Neural cell (in vitro differentiated cells): ENCODE data around the gene NFKBIZ. TPM values are rescaled to one million over a fixed set of nuclear protein-coding genes. Genes with fewer than 3 reads are reported as not detected.

Source experiments
- H2AFZ ChIP-seq: fragments of 200-600, 300-800 bp; sonication (generic), shearing (Covaris generic); 2 replicates; pipeline ENCODE4 v1.6.0; 2014; ENCODE audit warnings: low read depth, mild to moderate bottlenecking, antibody characterized with exemption, low read length, moderate library complexity
- H3F3A ChIP-seq: fragments of 200-600 bp; shearing (Covaris generic); 2 replicates; pipeline ENCODE4 v1.6.1; 2016; ENCODE audit warnings: mild to moderate bottlenecking, moderate library complexity, mixed read lengths, antibody characterized with exemption, low read length; ENCODE audit not compliant: insufficient read depth, poor library complexity, severe bottlenecking
- H3K27ac ChIP-seq: fragments of 200-600, 300-800 bp; sonication (generic), shearing (Covaris generic); 2 replicates; pipeline ENCODE4 v1.5.1; 2014; ENCODE audit warnings: mild to moderate bottlenecking, low read length, moderate library complexity
- H3K27me3 ChIP-seq: fragments of 300-800, 200-600 bp; sonication (generic), shearing (Covaris generic); 2 replicates; pipeline ENCODE4 v1.6.0; 2014; ENCODE audit warnings: mild to moderate bottlenecking, low read depth, low read length, moderate library complexity; ENCODE audit not compliant: insufficient read depth
- H3K36me3 ChIP-seq: fragments of 300-800, 200-600 bp; sonication (generic), shearing (Covaris generic); 2 replicates; pipeline ENCODE4 v1.5.1; 2014; ENCODE audit warnings: mild to moderate bottlenecking, antibody characterized with exemption, low read length, moderate library complexity; ENCODE audit not compliant: insufficient read depth
- H3K4me2 ChIP-seq: fragments of 300-800, 200-600 bp; sonication (generic), shearing (Covaris generic); 2 replicates; pipeline ENCODE4 v1.6.0; 2014; ENCODE audit warnings: mild to moderate bottlenecking, low read length
- H3K4me3 ChIP-seq: fragments of 300-800, 200-600 bp; sonication (generic), shearing (Covaris generic); 2 replicates; pipeline ENCODE4 v1.5.1; 2014; ENCODE audit warnings: mild to moderate bottlenecking, low read length, moderate library complexity
- H3K79me2 ChIP-seq: fragments of 200-600 bp; shearing (Covaris generic); replicated peaks from 2 replicates; pipeline ENCODE4 v1.6.0; 2014; ENCODE audit warnings: mild to moderate bottlenecking, low read length, moderate library complexity; ENCODE audit not compliant: insufficient read depth
- H3K9ac ChIP-seq: fragments of 300-800, 200-600 bp; sonication (generic), shearing (Covaris generic); 2 replicates; pipeline ENCODE4 v1.6.1; 2016; ENCODE audit warnings: mild to moderate bottlenecking, low read length, mixed read lengths
- H3K9me2 ChIP-seq: fragments of 200-600 bp; shearing (Covaris generic); 2 replicates; pipeline ENCODE4 v1.6.1; 2016; ENCODE audit warnings: mild to moderate bottlenecking, low read length, mixed read lengths; ENCODE audit not compliant: insufficient read depth
- H3K9me3 ChIP-seq: fragments of 200-600, 300-800 bp; sonication (generic), shearing (Covaris generic); 2 replicates; pipeline ENCODE4 v1.6.1; 2016; ENCODE audit warnings: mild to moderate bottlenecking, mixed run types, low read length, moderate library complexity, mixed read lengths
- H4K20me1 ChIP-seq: fragments of 200-600 bp; shearing (Covaris generic); 2 replicates; pipeline ENCODE4 v1.6.1; 2016; ENCODE audit warnings: mild to moderate bottlenecking, mixed run types; ENCODE audit not compliant: insufficient read depth
- CTCF ChIP-seq: fragments of 450-650 bp; IDR thresholded peaks from 2 replicates; pipeline ENCODE4 v1.5.1; 2014; ENCODE audit warnings: antibody characterized with exemption, mild to moderate bottlenecking, moderate library complexity; ENCODE audit not compliant: poor library complexity, severe bottlenecking
- EP300 ChIP-seq: fragments of 450-650 bp; conservative IDR thresholded peaks from 2 replicates; pipeline ENCODE4 v1.6.1; 2014; ENCODE audit warnings: antibody characterized with exemption, mild to moderate bottlenecking, moderate library complexity; ENCODE audit not compliant: poor library complexity, severe bottlenecking
- EZH2 ChIP-seq: fragments of 200-600, 300-800 bp; shearing (Covaris generic), sonication (generic); IDR thresholded peaks from 2 replicates; pipeline ENCODE4 v1.6.1; 2014; ENCODE audit warnings: antibody characterized with exemption, low read length, borderline replicate concordance, mild to moderate bottlenecking; ENCODE audit not compliant: insufficient read depth, poor library complexity, severe bottlenecking
- MXI1 ChIP-seq: fragments of 450-650 bp; conservative IDR thresholded peaks from 2 replicates; pipeline ENCODE4 v1.6.1; 2014; ENCODE audit warnings: antibody characterized with exemption, mild to moderate bottlenecking; ENCODE audit not compliant: poor library complexity, severe bottlenecking
- POLR2AphosphoS5 ChIP-seq: IDR thresholded peaks from 2 replicates; pipeline ENCODE4 v1.6.1; 2012
- RAD21 ChIP-seq: fragments of 450-650 bp; conservative IDR thresholded peaks from 2 replicates; pipeline ENCODE4 v1.6.1; 2014; ENCODE audit warnings: antibody characterized with exemption, mild to moderate bottlenecking, moderate library complexity
- REST ChIP-seq: IDR thresholded peaks from 2 replicates; pipeline ENCODE4 v1.6.1; 2012; ENCODE audit warnings: borderline replicate concordance
- SMC3 ChIP-seq: fragments of 450-650 bp; conservative IDR thresholded peaks from 2 replicates; pipeline ENCODE4 v1.6.1; 2014; ENCODE audit warnings: antibody characterized with exemption, mild to moderate bottlenecking, moderate library complexity; ENCODE audit not compliant: poor library complexity
- TAF1 ChIP-seq: IDR thresholded peaks from 2 replicates; pipeline ENCODE4 v1.6.1; 2012; ENCODE audit warnings: low read depth
- polyA plus RNA-seq: library from polyadenylated mRNA; depleted of rRNA; stranded (reverse); fragments of >200 nt; gene quantifications from 2 replicates; pipeline ENCODE4 v1.2.3, GENCODE V29; 2014

Gene NFKBIZ
- polyA plus RNA-seq, 1 donor from 2014 or later = 0.84 TPM

DNA sequence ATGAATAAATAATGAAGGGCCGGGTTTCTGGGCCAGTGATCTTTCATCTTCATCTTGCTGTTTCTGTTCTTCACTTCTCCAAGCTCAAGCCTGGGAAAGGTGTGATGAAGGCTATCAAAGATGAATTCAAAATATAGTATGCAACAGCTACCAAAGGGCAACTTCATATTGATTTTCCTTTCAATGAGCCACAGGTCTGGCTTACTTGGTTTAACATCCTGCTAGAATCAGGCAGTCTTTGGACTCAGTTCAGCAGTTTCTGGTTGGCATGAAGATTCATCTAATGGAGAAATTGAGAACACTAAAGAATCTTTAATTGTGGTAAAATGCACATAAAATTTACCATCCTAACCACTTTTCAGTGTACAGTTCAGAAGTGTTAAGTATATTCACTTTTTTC is 43.3 kb downstream of the NFKBIZ start:
- H3K4me3 ChIP-seq = no peak overlapping the region
- H3K9me3 ChIP-seq = no peaks in the 10 kb centered on the region
- H3K9ac ChIP-seq = no peak overlapping the region
- H4K20me1 ChIP-seq = no peaks in the 10 kb centered on the region
- H3K36me3 ChIP-seq = no peaks in the 10 kb centered on the region
- H3K27me3 ChIP-seq = no peaks in the 10 kb centered on the region
- no peaks in the 10 kb centered on the region for H3K9me2 ChIP-seq
- TF ChIP-seq EZH2 = no peak
- no peak for TF ChIP-seq RAD21
- no peak for TF ChIP-seq CTCF
- no peak for TF ChIP-seq MXI1
- TF ChIP-seq EP300 = no peak
- no peak for TF ChIP-seq SMC3
- TF ChIP-seq REST = no peak
- no peak for TF ChIP-seq POLR2AphosphoS5
- no peak for TF ChIP-seq TAF1
- no peaks in the 10 kb centered on the region for H3K79me2 ChIP-seq
- no peaks in the 10 kb centered on the region for H3F3A ChIP-seq
- no peak overlapping the region for H2AFZ ChIP-seq
- H3K27ac ChIP-seq = no peak overlapping the region
- H3K4me2 ChIP-seq = no peak overlapping the region

DNA sequence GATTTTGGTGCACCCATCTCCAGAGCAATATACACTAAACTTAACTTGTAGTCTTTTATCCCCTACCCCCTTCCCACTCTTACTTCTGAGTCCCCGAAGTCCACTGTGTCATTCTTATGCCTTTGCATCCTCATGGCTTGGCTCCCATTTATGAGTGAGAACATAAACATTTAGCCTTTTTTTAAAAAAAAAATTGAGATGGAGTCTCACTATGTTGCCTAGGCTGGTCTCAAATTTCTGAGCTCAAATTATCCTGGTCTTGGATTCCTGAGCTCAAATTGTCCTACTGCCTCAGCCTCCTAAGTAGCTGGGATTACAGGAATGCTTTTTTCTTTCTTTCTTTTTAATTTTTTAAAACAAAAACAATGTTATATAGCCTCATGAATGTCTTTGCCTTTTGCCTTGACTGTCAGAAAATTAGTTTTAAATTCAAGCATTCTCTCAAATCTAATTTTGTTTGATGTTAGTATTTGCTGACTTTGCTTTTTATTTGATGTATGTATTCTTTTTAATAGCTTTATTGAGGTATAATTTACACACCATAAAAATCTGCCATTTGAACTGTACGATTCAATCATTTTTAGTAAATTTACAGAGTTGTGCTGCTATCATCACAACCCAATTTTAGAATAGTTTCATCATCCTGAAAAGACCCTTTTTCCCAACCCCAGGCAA is 46.9 kb downstream of the NFKBIZ start:
- Histone ChIP-seq H3K36me3 (no peaks in the 10 kb centered on the region), H3K9ac (no peak overlapping the region), H3K27ac (no peak overlapping the region), H3K9me2 (no peaks in the 10 kb centered on the region), H3K9me3 (no peaks in the 10 kb centered on the region), H3K27me3 (no peaks in the 10 kb centered on the region), H2AFZ (no peak overlapping the region), H3K4me3 (no peak overlapping the region), H3K79me2 (no peaks in the 10 kb centered on the region), H4K20me1 (no peaks in the 10 kb centered on the region), H3F3A (no peaks in the 10 kb centered on the region), H3K4me2 (no peak overlapping the region)
- no peak for TF ChIP-seq RAD21
- no peak for TF ChIP-seq SMC3
- TF ChIP-seq CTCF = no peak
- no peak for TF ChIP-seq EP300
- no peak for TF ChIP-seq MXI1
- no peak for TF ChIP-seq POLR2AphosphoS5
- no peak for TF ChIP-seq REST
